Measurements from ENCODE around the gene TMEM139.

- TF ChIP-seq CTCF (IDR thresholded peaks at IDR 0.05) = no peak
- no peak for TF ChIP-seq EP300 (IDR thresholded peaks at IDR 0.05)
- no peak for TF ChIP-seq POLR2A (IDR thresholded peaks at IDR 0.05; ENCODE audit: low read depth)
- TF ChIP-seq POLR2AphosphoS5 (IDR thresholded peaks at IDR 0.05) = no peak
Observed at GRCh38 chr7:143284591-143285469, at the start of gene TMEM139.
